Activated naive CD8-positive, alpha-beta T cell treated with anti-CD3 and anti-CD28 coated beads, Interleukin-2, amount 50 U/mL, for 16 hours (primary cell): Measurements from ENCODE around the gene TBC1D19.
"Not testable (repeated sequence)": the region's sequence is repeated elsewhere in the genome, so short reads cannot be mapped to it uniquely, and the experiment has no call there.

ENCODE experiments used
- DNase-seq: peaks from one replicate; pipeline ENCODE4 v3.0.0-alpha.2; 2020; ENCODE audit warnings: low read depth, low spot score

Gene TBC1D19

DNA sequence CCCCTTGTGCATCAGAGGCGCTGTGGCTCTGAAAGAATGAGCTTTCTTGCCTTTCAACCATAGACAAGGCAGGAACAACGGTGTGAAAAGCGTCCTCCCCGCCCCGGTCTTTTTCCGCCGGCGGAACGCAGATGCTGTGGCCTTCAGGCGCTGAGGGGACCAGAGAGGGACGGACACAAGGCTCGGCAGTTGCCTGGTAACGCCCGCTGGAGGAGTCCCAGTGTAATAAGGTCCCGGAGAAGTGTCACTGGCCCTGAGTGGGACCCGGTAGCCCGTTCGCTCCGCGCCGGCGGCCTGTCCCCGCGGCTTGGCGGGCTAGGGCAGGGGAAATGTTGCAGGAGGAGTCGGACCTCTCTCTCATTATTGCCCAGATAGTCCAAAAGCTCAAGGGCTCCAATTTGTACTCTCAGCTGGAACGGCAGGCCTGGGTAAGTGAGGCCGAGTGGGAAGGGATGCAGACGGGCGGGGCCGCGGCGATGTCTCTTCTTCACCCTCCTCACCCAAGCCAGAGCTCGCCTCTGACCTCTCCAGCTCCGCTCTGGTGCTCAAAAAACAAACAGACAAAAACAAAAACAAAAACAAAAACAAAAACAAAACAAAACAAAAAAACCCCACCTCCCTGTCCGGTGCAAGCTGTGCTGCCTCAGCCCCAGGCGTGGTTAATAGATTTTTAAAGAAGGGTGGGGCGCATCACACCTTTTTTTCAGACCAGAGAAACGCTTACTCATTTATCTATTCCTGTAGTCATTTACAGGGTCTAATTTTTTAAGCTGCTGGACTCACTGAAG, at the start of gene TBC1D19:
TSS of gene TBC1D19 (plus strand) at position 220 of the 788 bp plus-strand sequence. CDS start at position 330, 110 bp downstream.
- DNase-seq, result peak; percentile 71

DNA sequence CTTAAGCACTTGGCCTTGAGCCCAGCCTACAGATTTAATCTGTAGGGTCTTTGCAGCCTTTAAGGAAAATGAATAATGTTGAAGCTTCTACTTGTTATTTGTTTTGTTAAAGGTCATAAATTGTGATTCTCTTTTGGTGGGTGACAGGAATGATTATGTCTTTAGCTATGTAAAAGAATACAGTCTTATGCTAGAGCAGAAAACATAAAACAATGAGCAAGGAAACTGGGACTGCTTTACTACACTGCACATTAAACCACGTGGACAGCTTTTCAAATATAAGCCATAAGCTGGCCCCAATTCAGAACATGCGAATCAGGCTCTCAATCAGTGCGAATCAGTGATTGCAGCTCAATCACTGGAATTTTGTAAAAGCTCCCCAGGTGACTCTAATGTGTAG, 40.9 kb upstream of the TBC1D19 start:
- no peak for DNase-seq

DNA sequence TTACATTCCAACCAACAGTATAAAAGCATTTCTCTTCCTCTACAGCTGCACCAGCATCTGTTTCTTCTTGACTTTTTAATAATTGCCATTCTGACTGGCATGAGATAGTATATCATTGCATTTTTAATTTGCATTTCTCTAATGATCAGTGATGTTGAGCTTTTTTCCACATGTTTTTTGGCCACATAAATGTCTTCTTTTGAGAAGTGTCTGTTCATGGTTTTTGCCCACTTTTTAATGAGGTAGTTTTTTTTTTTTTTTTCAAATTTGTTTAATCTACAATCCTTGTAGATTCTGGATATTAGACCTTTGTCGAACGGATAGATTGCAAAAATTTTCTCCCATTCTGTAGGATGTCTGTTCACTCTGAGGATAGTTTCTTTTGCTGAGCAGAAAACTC, 39.5 kb upstream of the TBC1D19 start:
- DNase-seq, result no peak

GRCh38 chr4:26548379-26548778, 35.5 kb upstream of the TBC1D19 start:
- not testable (repeated sequence) for DNase-seq

GRCh38 chr4:26557164-26557563, 26.7 kb upstream of the TBC1D19 start:
- no peak for DNase-seq

DNA sequence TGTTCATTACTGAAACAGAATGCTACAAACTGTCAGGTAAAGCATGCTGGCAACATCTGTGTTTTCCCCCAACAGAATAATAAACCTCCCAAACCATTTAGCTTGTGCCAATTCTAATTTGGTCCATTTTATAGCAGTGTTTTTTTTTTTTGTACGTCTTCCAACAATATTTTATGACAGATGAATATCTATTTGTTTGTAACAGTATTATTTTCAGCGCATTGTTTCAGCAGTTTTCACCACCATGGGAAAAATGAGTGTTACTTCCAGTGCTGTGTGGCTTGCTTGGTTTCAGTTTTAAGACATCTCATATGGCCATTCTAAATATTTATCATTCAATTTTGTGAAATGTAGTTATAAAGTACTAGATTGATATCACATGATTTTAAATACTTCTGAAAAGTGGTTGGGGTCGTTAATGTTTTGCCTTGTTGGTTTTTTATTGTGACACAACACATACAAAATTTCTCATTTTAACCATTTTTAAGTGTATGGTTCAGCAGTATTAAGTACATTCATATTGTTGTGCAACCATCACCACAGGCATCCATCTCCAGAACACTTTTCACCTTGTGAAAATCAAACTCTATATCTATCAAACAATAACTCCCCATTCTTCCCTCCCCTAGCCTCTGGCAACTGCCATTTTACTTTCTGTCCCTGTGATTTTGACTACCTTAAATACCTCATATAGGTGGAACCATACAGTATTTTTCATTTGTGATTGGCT, 25.6 kb upstream of the TBC1D19 start:
- no peak for DNase-seq

DNA sequence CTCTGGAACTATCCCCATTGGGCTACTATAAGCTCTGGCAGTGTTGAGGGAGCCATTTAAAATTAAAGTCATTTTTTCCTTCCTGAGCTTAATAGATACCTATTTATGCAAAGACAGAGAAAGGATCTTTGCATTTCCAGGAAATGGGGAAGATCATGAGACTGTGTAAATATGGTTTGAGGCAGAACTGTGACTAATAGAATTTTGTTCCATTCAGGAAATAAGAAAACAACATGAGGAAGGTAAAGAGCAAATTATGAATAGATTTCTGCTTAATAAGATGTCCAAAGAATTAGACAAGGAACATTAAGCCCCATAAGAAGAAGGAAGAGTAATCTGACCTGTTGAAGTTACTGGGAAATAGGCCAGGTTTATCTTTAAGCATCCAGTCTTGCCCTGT, 17.8 kb upstream of the TBC1D19 start:
- no peak for DNase-seq

DNA sequence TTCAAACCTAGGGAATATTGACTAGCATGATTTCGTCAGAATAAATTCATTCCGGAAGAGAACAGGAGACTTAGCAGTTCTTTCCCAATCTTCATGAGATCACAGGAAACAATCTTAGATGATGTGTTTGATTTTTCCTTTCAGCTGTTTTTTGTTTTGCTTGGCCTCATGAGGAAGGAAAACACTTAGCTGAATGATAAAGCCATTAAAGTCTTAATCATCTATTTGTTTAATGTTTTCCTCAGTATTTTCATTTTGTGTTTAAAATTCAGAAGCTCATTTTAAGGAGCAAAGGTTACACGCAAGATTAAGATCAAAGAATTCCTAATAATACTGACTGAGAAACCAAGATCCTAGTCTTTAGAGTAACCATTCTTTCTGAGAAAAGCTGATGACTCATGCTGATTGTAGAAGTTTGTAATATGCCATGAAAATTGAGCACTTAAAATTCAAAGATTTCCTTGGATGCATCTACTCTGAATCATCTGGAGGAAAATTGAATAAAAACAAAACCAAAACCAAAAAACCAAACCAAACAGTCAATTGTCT, 15.4 kb upstream of the TBC1D19 start:
- no peak for DNase-seq

GRCh38 chr4:26570596-26570995, 13.3 kb upstream of the TBC1D19 start:
- no peak for DNase-seq

GRCh38 chr4:26573389-26573794, 10.5 kb upstream of the TBC1D19 start:
- DNase-seq, result no peak

DNA sequence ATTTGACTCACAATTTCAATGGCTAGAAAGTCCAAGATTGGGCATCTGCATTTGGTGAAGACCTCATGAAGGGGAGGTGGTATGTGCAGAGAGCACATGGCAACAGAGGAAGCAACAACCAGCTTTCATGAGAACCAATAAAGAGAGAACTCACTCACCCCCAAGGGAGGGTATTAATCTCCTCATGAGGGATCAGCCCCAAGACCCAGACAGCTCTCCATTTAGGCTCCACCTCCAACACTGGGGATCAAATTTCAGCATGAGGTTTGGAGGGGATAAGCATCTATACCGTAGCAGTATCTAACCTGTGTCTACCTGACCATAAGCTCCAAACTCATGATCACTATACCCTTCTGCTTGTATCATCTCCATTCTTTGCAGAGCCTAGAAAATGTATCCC, 9.3 kb upstream of the TBC1D19 start:
- no peak for DNase-seq

- DNase-seq, result no peak
Observed at GRCh38 chr4:26576231-26576739, 7.6 kb upstream of the TBC1D19 start.

DNA sequence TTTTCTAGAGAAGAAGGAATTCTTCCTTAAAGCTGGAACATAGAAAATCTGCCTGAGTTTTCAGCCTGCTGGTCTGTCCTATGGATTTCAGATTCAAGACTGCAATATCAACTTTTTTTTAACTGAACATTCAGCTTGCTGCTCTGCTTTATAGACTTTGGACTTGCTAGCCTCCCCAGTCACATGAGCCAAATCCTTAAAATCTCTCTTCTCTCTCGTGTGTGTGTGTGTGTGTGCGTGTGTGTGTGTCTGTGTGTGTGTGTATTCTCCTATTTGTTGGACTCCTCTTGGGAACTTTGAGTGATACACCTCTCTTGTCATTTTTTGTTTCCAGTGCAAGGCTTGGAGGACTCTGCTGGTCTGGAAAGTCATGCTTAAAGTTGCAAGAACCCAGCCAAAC, 6.8 kb upstream of the TBC1D19 start:
- no peak for DNase-seq

DNA sequence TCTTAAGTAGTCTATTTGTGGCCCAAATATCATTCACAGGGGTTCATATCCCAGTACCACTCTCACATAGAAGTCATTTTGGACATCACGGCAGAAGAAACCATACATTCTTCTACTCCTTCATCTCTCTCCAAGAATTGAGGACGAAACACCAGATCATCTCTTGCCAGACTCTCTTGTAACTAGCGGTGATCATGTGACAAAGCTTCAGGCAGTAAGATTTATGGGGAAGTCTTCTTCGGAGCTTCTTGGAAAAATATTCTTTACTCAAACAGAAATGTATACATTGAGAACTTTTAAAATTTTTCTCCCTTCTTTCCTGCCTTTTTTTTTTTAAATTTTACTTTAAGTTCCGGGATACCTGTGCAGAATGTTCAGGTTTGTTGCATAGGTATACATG, 4.7 kb upstream of the TBC1D19 start:
- DNase-seq, result no peak

DNA sequence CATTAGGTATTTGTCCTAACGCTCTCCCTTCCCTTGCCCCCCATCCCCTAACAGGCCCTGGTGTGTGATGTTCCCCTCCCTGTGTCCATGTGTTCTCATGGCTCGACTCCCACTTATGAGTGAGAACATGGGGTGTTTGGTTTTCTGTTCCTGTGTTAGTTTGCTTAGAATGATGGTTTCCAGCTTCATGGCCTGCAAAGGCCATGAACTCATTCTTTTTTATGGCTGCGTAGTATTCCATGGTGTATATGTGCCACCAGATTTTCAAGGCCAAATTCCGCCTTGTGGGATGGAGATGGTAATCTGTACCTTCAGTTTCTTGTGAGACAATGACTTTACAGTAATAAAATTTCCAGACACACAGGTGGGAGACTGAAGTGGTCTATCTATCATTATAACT, 2.5 kb upstream of the TBC1D19 start:
- not testable (repeated sequence) for DNase-seq

- DNase-seq, result no peak
Observed at GRCh38 chr4:26583538-26583864, 383 bp upstream of the TBC1D19 start.

DNA sequence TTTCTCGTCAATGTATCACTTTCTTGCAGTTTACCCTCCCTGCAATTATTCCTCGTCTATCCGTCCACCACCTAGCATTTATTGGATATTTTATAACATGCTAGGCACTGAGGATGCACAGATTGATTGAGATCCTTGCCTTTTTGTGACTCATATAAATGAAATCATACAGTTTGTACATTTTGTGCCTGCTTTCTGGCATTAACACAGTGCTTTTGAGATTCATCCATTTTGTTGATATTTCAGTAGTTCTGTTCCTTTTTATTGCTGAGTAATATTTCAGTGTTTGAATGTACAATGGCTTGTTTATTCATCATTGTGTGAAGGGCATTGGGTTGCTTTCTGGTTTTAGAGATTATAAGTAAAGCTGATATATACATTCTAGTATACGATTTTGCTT, 841 bp downstream of the TBC1D19 start:
- no peak for DNase-seq

GRCh38 chr4:26589705-26590104, 5.8 kb downstream of the TBC1D19 start:
- no peak for DNase-seq

- DNase-seq, result no peak
Observed at GRCh38 chr4:26590639-26591038, 6.8 kb downstream of the TBC1D19 start.

DNA sequence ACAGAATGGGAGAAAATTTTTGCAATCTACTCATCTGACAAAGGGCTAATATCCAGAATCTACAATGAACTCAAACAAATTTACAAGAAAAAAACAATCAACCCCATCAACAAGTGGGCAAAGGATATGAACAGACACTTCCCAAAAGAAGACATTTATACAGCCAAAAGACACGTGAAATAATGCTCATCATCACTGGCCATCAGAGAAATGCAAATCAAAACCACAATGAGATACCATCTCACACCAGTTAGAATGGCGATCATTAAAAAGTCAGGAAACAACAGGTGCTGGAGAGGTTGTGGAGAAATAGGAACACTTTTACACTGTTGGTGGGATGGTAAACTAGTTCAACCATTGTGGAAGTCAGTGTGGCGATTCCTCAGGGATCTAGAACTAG, 9.7 kb downstream of the TBC1D19 start:
- DNase-seq, result not testable (repeated sequence)

DNA sequence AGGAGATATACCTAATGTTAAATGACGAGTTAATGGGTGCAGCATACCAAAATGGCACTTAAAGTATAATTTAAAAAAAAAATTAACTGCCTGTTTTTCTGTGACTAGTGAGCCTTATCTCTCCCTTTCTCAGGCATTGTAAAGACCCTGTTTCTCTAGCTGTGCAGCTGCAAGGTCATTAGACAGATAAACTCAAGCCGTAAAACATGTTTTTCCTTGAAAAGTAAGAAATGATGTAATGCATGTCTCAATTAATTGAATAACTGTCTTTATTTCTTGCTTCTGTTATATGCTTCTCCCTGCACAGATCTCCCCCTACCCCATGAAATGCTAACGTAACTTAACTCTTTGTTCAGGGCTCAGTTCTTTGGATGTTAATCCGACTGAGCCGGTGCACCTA, 10.5 kb downstream of the TBC1D19 start:
- DNase-seq, result no peak

GRCh38 chr4:26594778-26595177, 10.9 kb downstream of the TBC1D19 start:
- DNase-seq, result no peak

GRCh38 chr4:26596843-26597242, 13.0 kb downstream of the TBC1D19 start:
- DNase-seq, result no peak
